BE2C (cell line): ENCODE results near the gene ATF2.

Experiments
- DNase-seq: peaks from one replicate; pipeline ENCODE4 v3.0.0-alpha.2; 2020
- H3K27me3 ChIP-seq: fragments of 250-450 bp; sonication (Bioruptor Pico); 2 replicates; pipeline ENCODE4 v1.5.1; 2020; ENCODE audit warnings: mild to moderate bottlenecking
- H3K36me3 ChIP-seq: fragments of 250-450 bp; sonication (Bioruptor Pico); 2 replicates; pipeline ENCODE4 v1.5.1; 2020; ENCODE audit warnings: mild to moderate bottlenecking
- H3K4me1 ChIP-seq: fragments of 250-450 bp; sonication (Bioruptor Pico); 2 replicates; pipeline ENCODE4 v1.5.1; 2020
- H3K4me3 ChIP-seq: 2 replicates; pipeline ENCODE4 v1.5.1; 2011; ENCODE audit warnings: low read depth, low read length
- H3K9me3 ChIP-seq: fragments of 250-450 bp; sonication (Bioruptor Pico); 2 replicates; pipeline ENCODE4 v1.5.1; 2020
- TF ChIP-seq, protein P1 (sequence below): IDR thresholded peaks from 2 replicates; pipeline ENCODE4 v1.5.1; 2012; ENCODE audit warnings: mild to moderate bottlenecking, low read depth, low read length

ATF2 gene

DNA sequence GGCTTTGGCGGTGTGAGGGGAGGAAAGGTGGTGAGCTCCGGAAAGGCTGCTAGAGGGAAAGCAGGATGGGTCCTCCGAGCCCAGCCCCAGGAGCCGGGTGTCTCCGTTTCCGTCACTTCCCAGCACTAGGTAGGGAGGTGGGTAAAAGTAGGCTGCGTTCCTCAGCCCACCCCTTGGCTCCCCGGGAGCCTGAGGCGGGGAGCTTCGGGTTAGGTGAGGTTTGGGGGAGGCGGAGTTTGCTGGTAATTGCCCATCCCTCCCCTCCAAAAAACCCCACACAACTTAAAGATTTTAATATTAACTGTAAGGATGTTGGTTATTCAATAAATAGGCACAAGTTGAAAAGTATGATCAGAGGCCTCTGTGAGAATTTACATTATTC is 552 bp upstream of the ATF2 start:
- no peaks in the 10 kb centered on the region for H3K27me3 ChIP-seq
- peak overlapping the region; percentile 92 for H3K4me3 ChIP-seq
- no peaks in the 10 kb centered on the region for H3K9me3 ChIP-seq
- no peaks in the 10 kb centered on the region for H3K36me3 ChIP-seq
- TF ChIP-seq, protein P1, sequence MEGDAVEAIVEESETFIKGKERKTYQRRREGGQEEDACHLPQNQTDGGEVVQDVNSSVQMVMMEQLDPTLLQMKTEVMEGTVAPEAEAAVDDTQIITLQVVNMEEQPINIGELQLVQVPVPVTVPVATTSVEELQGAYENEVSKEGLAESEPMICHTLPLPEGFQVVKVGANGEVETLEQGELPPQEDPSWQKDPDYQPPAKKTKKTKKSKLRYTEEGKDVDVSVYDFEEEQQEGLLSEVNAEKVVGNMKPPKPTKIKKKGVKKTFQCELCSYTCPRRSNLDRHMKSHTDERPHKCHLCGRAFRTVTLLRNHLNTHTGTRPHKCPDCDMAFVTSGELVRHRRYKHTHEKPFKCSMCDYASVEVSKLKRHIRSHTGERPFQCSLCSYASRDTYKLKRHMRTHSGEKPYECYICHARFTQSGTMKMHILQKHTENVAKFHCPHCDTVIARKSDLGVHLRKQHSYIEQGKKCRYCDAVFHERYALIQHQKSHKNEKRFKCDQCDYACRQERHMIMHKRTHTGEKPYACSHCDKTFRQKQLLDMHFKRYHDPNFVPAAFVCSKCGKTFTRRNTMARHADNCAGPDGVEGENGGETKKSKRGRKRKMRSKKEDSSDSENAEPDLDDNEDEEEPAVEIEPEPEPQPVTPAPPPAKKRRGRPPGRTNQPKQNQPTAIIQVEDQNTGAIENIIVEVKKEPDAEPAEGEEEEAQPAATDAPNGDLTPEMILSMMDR = no peak
- H3K4me1 ChIP-seq = peaks cover 3% of the 10 kb centered on the region; the same call in 1 of the 2 replicates
- DNase-seq = no peak

DNA sequence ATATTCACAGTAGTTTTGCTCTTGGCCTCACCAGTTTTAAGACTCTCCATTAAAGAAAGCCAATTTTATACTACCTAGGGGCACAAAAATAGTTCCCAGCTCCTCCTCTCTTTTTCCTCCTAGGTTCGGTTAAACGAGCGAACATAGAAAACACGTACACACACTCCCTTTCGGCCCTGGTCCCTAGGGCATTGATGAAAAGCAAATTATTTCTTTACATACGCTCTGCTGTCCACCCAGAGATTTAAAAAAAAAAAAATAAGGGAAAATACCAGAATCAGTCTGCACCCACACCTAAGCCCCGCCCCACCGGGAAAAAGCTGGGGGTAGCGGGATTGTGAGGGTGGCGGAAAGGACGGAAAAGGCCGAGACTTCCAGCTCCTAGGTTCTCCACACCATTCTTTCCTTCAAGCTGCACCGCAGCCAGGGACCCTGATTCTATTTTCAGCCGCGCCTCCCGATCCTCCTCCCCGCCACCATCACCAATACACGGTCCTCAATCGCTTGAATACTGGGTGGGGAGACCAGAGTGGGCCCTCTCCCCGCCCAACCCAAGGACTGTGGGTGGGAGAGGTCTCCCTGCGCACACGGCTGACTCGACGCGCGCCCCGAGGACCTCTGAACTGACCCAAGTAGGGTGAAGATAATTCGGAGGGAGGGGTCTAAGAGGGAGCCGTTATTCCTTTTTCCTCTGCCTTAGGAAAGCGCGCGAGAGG is 769 bp downstream of the ATF2 start:
- H3K4me3 ChIP-seq = peak overlapping the region; percentile 92
- H3K27me3 ChIP-seq = no peaks in the 10 kb centered on the region
- H3K9me3 ChIP-seq = no peaks in the 10 kb centered on the region
- peak; percentile 21 for DNase-seq
- H3K36me3 ChIP-seq = no peaks in the 10 kb centered on the region
- TF ChIP-seq, protein P1 = no peak
- H3K4me1 ChIP-seq = peaks cover 3% of the 10 kb centered on the region; the same call in 1 of the 2 replicates

DNA sequence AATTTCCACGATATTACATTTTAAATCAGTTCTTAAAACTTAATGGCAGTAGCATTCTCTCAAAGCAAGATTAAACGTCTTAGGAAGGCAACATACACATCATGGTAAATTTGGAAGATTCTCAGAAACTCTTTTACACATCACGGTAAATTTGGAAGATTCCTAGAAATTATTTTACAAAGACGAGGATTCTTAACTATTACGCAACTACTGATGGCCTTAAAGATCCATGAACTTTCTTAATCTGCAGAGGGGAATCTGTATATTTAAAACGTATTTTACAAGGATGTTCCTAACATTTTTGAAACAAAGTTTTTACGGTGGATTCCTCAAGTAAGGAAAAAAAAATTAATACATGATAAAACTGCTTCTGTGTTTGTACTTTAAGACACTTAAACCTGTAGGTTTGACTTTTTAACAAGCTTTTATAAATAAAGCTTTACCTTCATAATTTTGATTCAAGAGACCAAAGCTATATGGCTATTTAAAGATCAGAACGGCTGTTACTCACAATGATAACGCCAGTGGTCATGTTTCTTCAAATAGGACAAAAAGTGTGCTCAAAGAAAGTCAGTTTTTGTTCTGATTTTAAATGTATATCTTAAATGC is 1.7 kb downstream of the ATF2 start:
- Histone ChIP-seq H3K4me3 (peak overlapping the region; percentile 92), H3K27me3 (no peaks in the 10 kb centered on the region), H3K4me1 (peaks cover 3% of the 10 kb centered on the region; the same call in 1 of the 2 replicates), H3K9me3 (no peaks in the 10 kb centered on the region), H3K36me3 (no peaks in the 10 kb centered on the region)
- TF ChIP-seq, protein P1 = no peak
- no peak for DNase-seq

DNA sequence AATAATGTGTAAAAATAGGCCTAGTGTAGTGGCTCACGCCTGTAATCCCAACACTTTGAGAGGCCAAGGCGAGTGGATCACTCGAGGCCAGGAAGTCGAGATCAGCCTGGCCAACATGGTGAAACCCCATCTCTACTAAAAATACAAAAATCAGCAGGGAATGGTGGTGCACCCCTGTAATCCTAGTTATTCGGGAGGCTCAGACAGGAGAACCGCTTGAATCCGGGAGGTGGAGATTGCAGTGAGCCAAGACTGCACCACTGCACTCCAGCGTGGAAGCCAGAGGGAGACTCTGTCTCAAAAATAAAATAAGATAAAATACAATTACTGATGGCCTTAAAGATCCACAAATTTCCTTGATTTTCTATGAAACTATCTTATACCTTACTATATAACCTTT is 3.8 kb downstream of the ATF2 start:
- no peaks in the 10 kb centered on the region for H3K9me3 ChIP-seq
- H3K36me3 ChIP-seq = no peaks in the 10 kb centered on the region
- no peak overlapping the region for H3K4me3 ChIP-seq
- TF ChIP-seq, protein P1 = no peak
- H3K27me3 ChIP-seq = no peaks in the 10 kb centered on the region
- DNase-seq = no peak
- no peaks in the 10 kb centered on the region for H3K4me1 ChIP-seq

DNA sequence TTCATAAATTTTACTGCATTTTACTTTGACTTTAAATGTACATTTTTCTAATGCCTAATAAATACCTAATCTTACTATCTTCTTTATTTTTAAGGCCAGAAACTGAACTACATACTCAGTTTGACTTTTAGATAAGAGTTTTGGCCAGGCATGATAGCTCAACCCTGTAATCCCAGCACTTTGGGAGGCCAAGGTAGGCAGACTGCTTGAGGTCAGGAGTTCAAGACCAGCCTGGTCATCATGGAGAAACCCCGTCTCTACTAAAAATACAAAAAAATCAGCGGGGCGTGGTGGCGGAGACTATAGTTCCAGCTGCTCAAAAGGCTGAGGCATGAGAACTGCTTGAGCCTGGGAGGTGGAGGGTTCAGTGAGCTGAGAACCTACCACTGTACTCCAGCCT is 9.1 kb downstream of the ATF2 start:
- no peaks in the 10 kb centered on the region for H3K36me3 ChIP-seq
- TF ChIP-seq, protein P1 = no peak
- H3K4me3 ChIP-seq = no peak overlapping the region
- no peak for DNase-seq
- H3K27me3 ChIP-seq = no peaks in the 10 kb centered on the region
- no peaks in the 10 kb centered on the region for H3K4me1 ChIP-seq
- no peaks in the 10 kb centered on the region for H3K9me3 ChIP-seq

DNA sequence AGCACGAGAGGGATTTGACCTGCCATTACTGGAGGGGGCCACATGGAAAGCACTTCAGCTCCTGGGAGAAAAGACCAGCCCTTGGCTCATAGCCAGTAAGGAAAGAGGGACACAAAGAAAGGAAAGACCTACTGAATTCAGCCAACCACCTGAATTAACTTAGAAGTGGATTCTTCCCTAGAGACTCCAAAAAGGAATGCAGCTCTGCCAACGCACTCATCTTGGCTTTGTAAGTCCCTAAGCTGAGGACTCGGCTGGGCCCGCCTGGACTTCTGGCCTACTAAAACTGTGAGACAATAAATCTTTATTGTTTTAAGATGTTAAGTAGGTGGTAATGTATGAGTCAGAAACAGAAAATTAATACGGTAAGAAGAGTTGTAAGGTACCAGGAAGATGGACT is 11.5 kb downstream of the ATF2 start:
- no peaks in the 10 kb centered on the region for H3K4me1 ChIP-seq
- no peak for DNase-seq
- H3K4me3 ChIP-seq = no peak overlapping the region
- H3K9me3 ChIP-seq = no peaks in the 10 kb centered on the region
- TF ChIP-seq, protein P1 = no peak
- H3K27me3 ChIP-seq = no peaks in the 10 kb centered on the region
- no peaks in the 10 kb centered on the region for H3K36me3 ChIP-seq
